HCT116 (cell line): ENCODE measurements around the gene ASPHD2. TPM values are rescaled to one million over a fixed set of nuclear protein-coding genes. Genes with fewer than 3 reads are reported as not detected.

Experiments
- ATAC-seq: fragments of 200-7000 bp; cut with Tn5 transposase; 2 replicates; pipeline ENCODE4 v1.9.1; 2020; ENCODE audit warnings: mild to moderate bottlenecking, moderate library complexity
- BruUV-seq: library from RNA; stranded (reverse); fragments of 400-500 nt; replicated peaks from 2 replicates; lab custom pipeline; 2021; lab: Mats Ljungman, UMichigan
- CTCF ChIA-PET: fragments of 300-600 bp; sonication (Branson Sonifier 250); formaldehyde crosslinking; loops from one replicate; lab custom pipeline; 2021; ENCODE audit warnings: antibody characterized with exemption; lab: Charles Lee
- POLR2A ChIA-PET: fragments of 300-600, 350-600 bp; sonication (Branson Sonifier 250); formaldehyde crosslinking; loops from one replicate; lab custom pipeline; 2021; ENCODE audit warnings: antibody characterized with exemption; lab: Charles Lee
- RAD21 ChIA-PET, 2 experiments: fragments of 300-600 bp; sonication (Branson Sonifier 250); formaldehyde crosslinking; loops; one replicate each; lab custom pipeline; 2023; ENCODE audit warnings: low total read pairs in 2 of 2; ENCODE audit not compliant: uncharacterized antibody in 2 of 2, unreplicated experiment in 2 of 2, low non-redundant PET in 1 of 2; lab: Charles Lee
- DNase-seq: peaks from one replicate; pipeline ENCODE4 v3.0.0-alpha.2; 2010; ENCODE audit warnings: low read depth, low spot score
- H2AFZ ChIP-seq: fragments of 200-600 bp; shearing (Covaris generic), sonication (generic); 2 replicates; pipeline ENCODE4 v1.6.1; 2017; ENCODE audit warnings: low read depth, mixed run types, mixed read lengths, antibody characterized with exemption, low read length; ENCODE audit not compliant: poor library complexity, severe bottlenecking
- H3K27ac ChIP-seq: 2 replicates; pipeline ENCODE4 v1.5.1; 2012; ENCODE audit warnings: low read depth, low read length
- H3K27me3 ChIP-seq: fragments of 200-600 bp; sonication (generic); 2 replicates; pipeline ENCODE4 v1.6.1; 2016; ENCODE audit warnings: mixed run types, low read length, mixed read lengths; ENCODE audit not compliant: insufficient read depth
- H3K36me3 ChIP-seq, 2 experiments: fragments of 200-500 bp in 1 of 2; fragments of 200-600 bp in 1 of 2; sonication (Bioruptor generic) in 1 of 2; sonication (generic) in 1 of 2; 2 replicates each; pipeline versions ENCODE4 v1.5.1 to v1.6.1; 2014 to 2016; ENCODE audit warnings: low read length in 2 of 2, inconsistent platforms in 1 of 2, mixed read lengths in 1 of 2, mixed run types in 1 of 2; ENCODE audit not compliant: insufficient read depth in 2 of 2, control insufficient read depth in 1 of 2
- H3K4me1 ChIP-seq, 2 experiments: fragments of 200-600 bp in 1 of 2; sonication (generic) in 1 of 2; 2 replicates each; pipeline versions ENCODE4 v1.5.1 to v1.6.1; 2012 to 2017; ENCODE audit warnings: low read length in 2 of 2, inconsistent platforms in 1 of 2, mild to moderate bottlenecking in 1 of 2, mixed read lengths in 1 of 2, mixed run types in 1 of 2, moderate library complexity in 1 of 2; ENCODE audit not compliant: insufficient read depth in 2 of 2, control insufficient read depth in 1 of 2
- H3K4me2 ChIP-seq: fragments of 200-600 bp; sonication (generic); 2 replicates; pipeline ENCODE4 v1.6.1; 2017; ENCODE audit warnings: mixed run types, low read length, mixed read lengths
- H3K4me3 ChIP-seq, 2 experiments: fragments of 200-600 bp in 1 of 2; sonication (generic) in 1 of 2; replicated peaks in 1 of 2; 2 replicates each; pipeline ENCODE4 v1.5.1; 2011 to 2016; ENCODE audit warnings: low read length in 2 of 2, control low read depth in 1 of 2, low read depth in 1 of 2, mild to moderate bottlenecking in 1 of 2, mixed read lengths in 1 of 2, mixed run types in 1 of 2
- H3K79me2 ChIP-seq: fragments of 200-600 bp; sonication (generic); 2 replicates; pipeline ENCODE4 v1.6.1; 2017; ENCODE audit warnings: mild to moderate bottlenecking, mixed run types, low read length, moderate library complexity, mixed read lengths; ENCODE audit not compliant: insufficient read depth
- H3K9ac ChIP-seq: fragments of 200-600 bp; sonication (generic); 2 replicates; pipeline ENCODE4 v1.6.1; 2016; ENCODE audit warnings: low read length, mixed read lengths
- H3K9me2 ChIP-seq: fragments of 200-600 bp; sonication (generic), shearing (Covaris generic); 2 replicates; pipeline ENCODE4 v1.6.1; 2017; ENCODE audit warnings: mixed run types, mild to moderate bottlenecking, moderate library complexity; ENCODE audit not compliant: insufficient read depth
- H3K9me3 ChIP-seq, 2 experiments: fragments of 200-500 bp in 1 of 2; fragments of 200-600 bp in 1 of 2; sonication (Bioruptor generic) in 1 of 2; sonication (generic) in 1 of 2; 2 replicates each; pipeline ENCODE4 v1.6.1; 2014 to 2017; ENCODE audit warnings: low read length in 2 of 2, mixed read lengths in 2 of 2, inconsistent platforms in 1 of 2, low read depth in 1 of 2, mild to moderate bottlenecking in 1 of 2, mixed run types in 1 of 2, moderate library complexity in 1 of 2; ENCODE audit not compliant: control insufficient read depth in 1 of 2, insufficient read depth in 1 of 2
- H4K20me1 ChIP-seq: fragments of 200-600 bp; sonication (generic), shearing (Covaris generic); 2 replicates; pipeline ENCODE4 v1.6.1; 2017; ENCODE audit warnings: mixed run types, mild to moderate bottlenecking, moderate library complexity; ENCODE audit not compliant: insufficient read depth
- CEBPB ChIP-seq: IDR thresholded peaks from 2 replicates; pipeline ENCODE4 v1.6.1; 2012; ENCODE audit warnings: low read depth
- CTCF ChIP-seq, 3 experiments: fragments of 200-600 bp in 1 of 3; sonication (generic) in 1 of 3; IDR thresholded peaks in 2 of 3; conservative IDR thresholded peaks in 1 of 3; 2 replicates each; pipeline ENCODE4 v1.5.1; 2012 to 2017; ENCODE audit warnings: low read depth in 2 of 3, low read length in 2 of 3, antibody characterized with exemption in 1 of 3, borderline replicate concordance in 1 of 3, control low read depth in 1 of 3, mild to moderate bottlenecking in 1 of 3, mixed read lengths in 1 of 3, mixed run types in 1 of 3, moderate library complexity in 1 of 3; ENCODE audit not compliant: insufficient read depth in 1 of 3
- EGR1 ChIP-seq: IDR thresholded peaks from 2 replicates; pipeline ENCODE4 v1.6.1; 2012; ENCODE audit warnings: low read depth
- ELF1 ChIP-seq: IDR thresholded peaks from 2 replicates; pipeline ENCODE4 v1.6.1; 2012; ENCODE audit warnings: low read depth, borderline replicate concordance
- EZH2 ChIP-seq: fragments of 200-600 bp; sonication (generic); IDR thresholded peaks from 2 replicates; pipeline ENCODE4 v1.6.1; 2017; ENCODE audit warnings: antibody characterized with exemption, mixed run types
- EZH2phosphoT487 ChIP-seq: fragments of 200-600 bp; IDR thresholded peaks from 2 replicates; pipeline ENCODE4 v1.6.1; 2018; ENCODE audit warnings: antibody characterized with exemption, borderline replicate concordance
- FOSL1 ChIP-seq: IDR thresholded peaks from 2 replicates; pipeline ENCODE4 v1.6.1; 2012; ENCODE audit warnings: low read depth
- MAX ChIP-seq: IDR thresholded peaks from 2 replicates; pipeline ENCODE4 v1.6.1; 2012
- POLR2AphosphoS5 ChIP-seq: IDR thresholded peaks from 2 replicates; pipeline ENCODE4 v1.6.1; 2011; ENCODE audit warnings: mild to moderate bottlenecking, low read depth, low read length, moderate library complexity
- RAD21 ChIP-seq: IDR thresholded peaks from 2 replicates; pipeline ENCODE4 v1.6.1; 2012; ENCODE audit warnings: low read depth, mild to moderate bottlenecking
- SIN3A ChIP-seq: IDR thresholded peaks from 2 replicates; pipeline ENCODE4 v1.6.1; 2012; ENCODE audit warnings: low read depth
- SP1 ChIP-seq: IDR thresholded peaks from 2 replicates; pipeline ENCODE4 v1.6.1; 2012; ENCODE audit warnings: low read depth
- SRF ChIP-seq: IDR thresholded peaks from 2 replicates; pipeline ENCODE4 v1.6.1; 2012; ENCODE audit warnings: low read depth
- TCF7L2 ChIP-seq: IDR thresholded peaks from 2 replicates; pipeline ENCODE4 v1.7.0; 2011; ENCODE audit warnings: borderline replicate concordance, inconsistent platforms; ENCODE audit not compliant: insufficient read depth, insufficient read length; ENCODE audit errors: extremely low read depth
- YY1 ChIP-seq: IDR thresholded peaks from 2 replicates; pipeline ENCODE4 v1.6.1; 2011; ENCODE audit warnings: low read length, low read depth, moderate library complexity, mild to moderate bottlenecking; ENCODE audit not compliant: insufficient replicate concordance; ENCODE audit errors: extremely low read depth
- ZFX ChIP-seq: fragments of 450-650 bp; IDR thresholded peaks from 2 replicates; pipeline ENCODE4 v1.6.1; 2017
- ZNF274 ChIP-seq: fragments of 200-500 bp; sonication (Bioruptor generic); IDR thresholded peaks from 2 replicates; pipeline ENCODE4 v1.6.1; 2014; ENCODE audit warnings: mild to moderate bottlenecking, low read depth, low read length, inconsistent platforms
- intact Hi-C: fragments of 100-400 bp; cut with micrococcal nuclease; formaldehyde crosslinking; loops from 2 replicates; pipeline ENCODE4 v1.10.0; 2022
- total RNA-seq: library from RNA; stranded (reverse); gene quantifications from one replicate; pipeline ENCODE4 v1.2.1, GENCODE V29; 2021; ENCODE audit not compliant: unreplicated experiment
- TF ChIP-seq, protein P1 (sequence below): IDR thresholded peaks from 2 replicates; pipeline ENCODE4 v1.6.1; 2011; ENCODE audit warnings: mild to moderate bottlenecking, low read length, moderate library complexity; ENCODE audit not compliant: insufficient replicate concordance; ENCODE audit errors: extremely low read depth
- TF ChIP-seq, protein P2 (sequence below): IDR thresholded peaks from 2 replicates; pipeline ENCODE4 v1.6.1; 2012; ENCODE audit warnings: low read depth
- TF ChIP-seq, protein P3 (sequence below): IDR thresholded peaks from 2 replicates; pipeline ENCODE4 v1.6.1; 2012

The ASPHD2 gene
- total RNA-seq, 1 experiment from 2014 or later = 4.1 TPM

GRCh38 chr22:26450453-26451185, 21.6 kb downstream of the ASPHD2 start:
- no peak overlapping the region for H3K27ac ChIP-seq
- no peak overlapping the region for H3K4me3 ChIP-seq
- no peak for TF ChIP-seq YY1
- no peak for TF ChIP-seq RAD21
- TF ChIP-seq EZH2phosphoT487 = no peak
- no peak for TF ChIP-seq EZH2
- TF ChIP-seq ZFX = no peak
- TF ChIP-seq, protein P1, sequence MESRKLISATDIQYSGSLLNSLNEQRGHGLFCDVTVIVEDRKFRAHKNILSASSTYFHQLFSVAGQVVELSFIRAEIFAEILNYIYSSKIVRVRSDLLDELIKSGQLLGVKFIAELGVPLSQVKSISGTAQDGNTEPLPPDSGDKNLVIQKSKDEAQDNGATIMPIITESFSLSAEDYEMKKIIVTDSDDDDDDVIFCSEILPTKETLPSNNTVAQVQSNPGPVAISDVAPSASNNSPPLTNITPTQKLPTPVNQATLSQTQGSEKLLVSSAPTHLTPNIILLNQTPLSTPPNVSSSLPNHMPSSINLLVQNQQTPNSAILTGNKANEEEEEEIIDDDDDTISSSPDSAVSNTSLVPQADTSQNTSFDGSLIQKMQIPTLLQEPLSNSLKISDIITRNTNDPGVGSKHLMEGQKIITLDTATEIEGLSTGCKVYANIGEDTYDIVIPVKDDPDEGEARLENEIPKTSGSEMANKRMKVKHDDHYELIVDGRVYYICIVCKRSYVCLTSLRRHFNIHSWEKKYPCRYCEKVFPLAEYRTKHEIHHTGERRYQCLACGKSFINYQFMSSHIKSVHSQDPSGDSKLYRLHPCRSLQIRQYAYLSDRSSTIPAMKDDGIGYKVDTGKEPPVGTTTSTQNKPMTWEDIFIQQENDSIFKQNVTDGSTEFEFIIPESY = no peak
- no peak for TF ChIP-seq ZNF274
- no peak for TF ChIP-seq CTCF (IDR thresholded peaks at IDR 0.05 in 2 of 3, conservative IDR thresholded peaks at IDR 0.05 in 1 of 3; ENCODE audit: borderline replicate concordance in 1 of 3, insufficient read depth in 1 of 3, low read depth in 2 of 3, low read length in 2 of 3)
- no peak for TF ChIP-seq TCF7L2
- no peak for TF ChIP-seq SP1
- no peak for TF ChIP-seq POLR2AphosphoS5
- TF ChIP-seq, protein P2, sequence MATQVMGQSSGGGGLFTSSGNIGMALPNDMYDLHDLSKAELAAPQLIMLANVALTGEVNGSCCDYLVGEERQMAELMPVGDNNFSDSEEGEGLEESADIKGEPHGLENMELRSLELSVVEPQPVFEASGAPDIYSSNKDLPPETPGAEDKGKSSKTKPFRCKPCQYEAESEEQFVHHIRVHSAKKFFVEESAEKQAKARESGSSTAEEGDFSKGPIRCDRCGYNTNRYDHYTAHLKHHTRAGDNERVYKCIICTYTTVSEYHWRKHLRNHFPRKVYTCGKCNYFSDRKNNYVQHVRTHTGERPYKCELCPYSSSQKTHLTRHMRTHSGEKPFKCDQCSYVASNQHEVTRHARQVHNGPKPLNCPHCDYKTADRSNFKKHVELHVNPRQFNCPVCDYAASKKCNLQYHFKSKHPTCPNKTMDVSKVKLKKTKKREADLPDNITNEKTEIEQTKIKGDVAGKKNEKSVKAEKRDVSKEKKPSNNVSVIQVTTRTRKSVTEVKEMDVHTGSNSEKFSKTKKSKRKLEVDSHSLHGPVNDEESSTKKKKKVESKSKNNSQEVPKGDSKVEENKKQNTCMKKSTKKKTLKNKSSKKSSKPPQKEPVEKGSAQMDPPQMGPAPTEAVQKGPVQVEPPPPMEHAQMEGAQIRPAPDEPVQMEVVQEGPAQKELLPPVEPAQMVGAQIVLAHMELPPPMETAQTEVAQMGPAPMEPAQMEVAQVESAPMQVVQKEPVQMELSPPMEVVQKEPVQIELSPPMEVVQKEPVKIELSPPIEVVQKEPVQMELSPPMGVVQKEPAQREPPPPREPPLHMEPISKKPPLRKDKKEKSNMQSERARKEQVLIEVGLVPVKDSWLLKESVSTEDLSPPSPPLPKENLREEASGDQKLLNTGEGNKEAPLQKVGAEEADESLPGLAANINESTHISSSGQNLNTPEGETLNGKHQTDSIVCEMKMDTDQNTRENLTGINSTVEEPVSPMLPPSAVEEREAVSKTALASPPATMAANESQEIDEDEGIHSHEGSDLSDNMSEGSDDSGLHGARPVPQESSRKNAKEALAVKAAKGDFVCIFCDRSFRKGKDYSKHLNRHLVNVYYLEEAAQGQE = no peak
- no peak for TF ChIP-seq SIN3A
- TF ChIP-seq SRF = no peak
- no peak for TF ChIP-seq CEBPB
- no peak for TF ChIP-seq MAX
- no peak for TF ChIP-seq FOSL1
- TF ChIP-seq, protein P3, sequence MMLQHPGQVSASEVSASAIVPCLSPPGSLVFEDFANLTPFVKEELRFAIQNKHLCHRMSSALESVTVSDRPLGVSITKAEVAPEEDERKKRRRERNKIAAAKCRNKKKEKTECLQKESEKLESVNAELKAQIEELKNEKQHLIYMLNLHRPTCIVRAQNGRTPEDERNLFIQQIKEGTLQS = no peak
- TF ChIP-seq ELF1 = no peak
- TF ChIP-seq EGR1 = no peak
- H3K79me2 ChIP-seq = no peaks in the 10 kb centered on the region
- ATAC-seq = no peak
- H3K9me3 ChIP-seq = no peaks in the 10 kb centered on the region
- ChIA-PET RAD21 (no interaction called here), POLR2A (no interaction called here), CTCF (no interaction called here)
- no TSS peak for BruUV-seq
- H3K4me1 ChIP-seq = no peaks in the 10 kb centered on the region
- DNase-seq = no peak
- H3K4me2 ChIP-seq = no peak overlapping the region
- H3K27me3 ChIP-seq = no peaks in the 10 kb centered on the region
- H2AFZ ChIP-seq = no peak overlapping the region
- H3K36me3 ChIP-seq = peaks cover 3% of the 10 kb centered on the region in 2 experiments; a peak in 2 of 4 replicates
- no peaks in the 10 kb centered on the region for H3K9me2 ChIP-seq
- intact Hi-C loops = no loop called here
- no peak overlapping the region for H3K9ac ChIP-seq
- H4K20me1 ChIP-seq = no peaks in the 10 kb centered on the region
